Glutamatergic neuron (in vitro differentiated cells): ENCODE data around the gene MT4. TPM values are rescaled to one million over a fixed set of nuclear protein-coding genes. Genes with fewer than 3 reads are reported as not detected.

ENCODE experiments used
- DNase-seq: peaks from one replicate; pipeline ENCODE4 v3.0.0; 2022
- H3K27ac Mint-ChIP-seq: one replicate; pipeline ENCODE4 v1.8.0; 2020; ENCODE audit warnings: mild to moderate bottlenecking, mixed read lengths, inconsistent platforms; ENCODE audit not compliant: unreplicated experiment
- H3K27me3 Mint-ChIP-seq: one replicate; pipeline ENCODE4 v1.8.0; 2020; ENCODE audit warnings: mild to moderate bottlenecking, moderate library complexity, mixed read lengths, inconsistent platforms; ENCODE audit not compliant: unreplicated experiment
- H3K36me3 Mint-ChIP-seq: one replicate; pipeline ENCODE4 v1.8.0; 2020; ENCODE audit warnings: mild to moderate bottlenecking, mixed read lengths, inconsistent platforms; ENCODE audit not compliant: unreplicated experiment
- H3K4me1 Mint-ChIP-seq: one replicate; pipeline ENCODE4 v1.8.0; 2020; ENCODE audit warnings: mild to moderate bottlenecking, low read depth, mixed read lengths, inconsistent platforms; ENCODE audit not compliant: unreplicated experiment
- H3K4me3 Mint-ChIP-seq: one replicate; pipeline ENCODE4 v1.8.0; 2020; ENCODE audit warnings: mild to moderate bottlenecking, mixed read lengths, inconsistent platforms; ENCODE audit not compliant: unreplicated experiment
- H3K9me3 Mint-ChIP-seq: one replicate; pipeline ENCODE4 v1.8.0; 2020; ENCODE audit warnings: mild to moderate bottlenecking, moderate library complexity, mixed read lengths, inconsistent platforms; ENCODE audit not compliant: unreplicated experiment
- total RNA-seq: library from RNA; stranded (reverse); fragmentation: NEBNext Ultra II Directional; extraction: Animal tissue kit (Norgen Biotek cat#: 25700); gene quantifications from one replicate; pipeline ENCODE4 v1.2.1, GENCODE V29; 2021; ENCODE audit not compliant: unreplicated experiment
- TF ChIP-seq, protein P1 (sequence below): fragments of 200-600 bp; sonication (generic); IDR thresholded peaks from one replicate; pipeline ENCODE4 v1.5.0; 2021; ENCODE audit not compliant: partially characterized antibody, unreplicated experiment

The MT4 gene
- total RNA-seq, 1 donor from 2014 or later = not detected

DNA sequence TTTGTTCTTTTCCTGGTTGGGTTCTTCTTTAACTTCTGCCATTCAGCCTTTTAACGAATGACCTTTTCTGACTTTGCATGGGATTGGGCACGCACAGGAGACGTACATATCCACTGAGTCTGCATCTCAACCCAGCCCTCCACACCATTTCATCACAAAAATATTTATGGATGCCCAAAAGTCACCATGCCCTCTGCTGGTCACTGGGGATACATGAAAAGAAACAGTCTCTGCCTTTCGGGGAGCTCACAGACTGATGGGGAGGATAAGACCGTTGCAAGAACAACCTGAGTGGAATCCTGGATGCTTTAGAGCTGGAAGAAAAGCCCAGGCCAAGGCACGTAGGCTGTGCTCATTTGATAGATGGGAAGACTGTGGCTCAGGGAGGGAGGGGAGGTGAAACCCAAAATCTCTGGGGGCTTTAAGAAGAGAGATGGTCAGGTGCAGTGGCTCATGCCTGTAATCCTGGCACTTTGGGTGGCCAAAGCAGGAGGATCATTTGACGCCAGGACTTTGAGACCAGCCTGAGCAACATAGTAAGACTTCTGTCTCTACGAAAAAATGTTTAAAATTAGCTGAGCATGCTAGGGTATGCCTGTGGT, 35.6 kb downstream of the MT4 start:
- Mint-ChIP-seq H3K9me3 (no peaks in the 10 kb centered on the region), H3K27ac (no peak overlapping the region), H3K4me3 (no peak overlapping the region), H3K27me3 (peaks cover 2% of the 10 kb centered on the region), H3K36me3 (no peaks in the 10 kb centered on the region), H3K4me1 (no peaks in the 10 kb centered on the region)
- TF ChIP-seq, protein P1, sequence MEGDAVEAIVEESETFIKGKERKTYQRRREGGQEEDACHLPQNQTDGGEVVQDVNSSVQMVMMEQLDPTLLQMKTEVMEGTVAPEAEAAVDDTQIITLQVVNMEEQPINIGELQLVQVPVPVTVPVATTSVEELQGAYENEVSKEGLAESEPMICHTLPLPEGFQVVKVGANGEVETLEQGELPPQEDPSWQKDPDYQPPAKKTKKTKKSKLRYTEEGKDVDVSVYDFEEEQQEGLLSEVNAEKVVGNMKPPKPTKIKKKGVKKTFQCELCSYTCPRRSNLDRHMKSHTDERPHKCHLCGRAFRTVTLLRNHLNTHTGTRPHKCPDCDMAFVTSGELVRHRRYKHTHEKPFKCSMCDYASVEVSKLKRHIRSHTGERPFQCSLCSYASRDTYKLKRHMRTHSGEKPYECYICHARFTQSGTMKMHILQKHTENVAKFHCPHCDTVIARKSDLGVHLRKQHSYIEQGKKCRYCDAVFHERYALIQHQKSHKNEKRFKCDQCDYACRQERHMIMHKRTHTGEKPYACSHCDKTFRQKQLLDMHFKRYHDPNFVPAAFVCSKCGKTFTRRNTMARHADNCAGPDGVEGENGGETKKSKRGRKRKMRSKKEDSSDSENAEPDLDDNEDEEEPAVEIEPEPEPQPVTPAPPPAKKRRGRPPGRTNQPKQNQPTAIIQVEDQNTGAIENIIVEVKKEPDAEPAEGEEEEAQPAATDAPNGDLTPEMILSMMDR = peak; percentile 65
- DNase-seq = no peak

DNA sequence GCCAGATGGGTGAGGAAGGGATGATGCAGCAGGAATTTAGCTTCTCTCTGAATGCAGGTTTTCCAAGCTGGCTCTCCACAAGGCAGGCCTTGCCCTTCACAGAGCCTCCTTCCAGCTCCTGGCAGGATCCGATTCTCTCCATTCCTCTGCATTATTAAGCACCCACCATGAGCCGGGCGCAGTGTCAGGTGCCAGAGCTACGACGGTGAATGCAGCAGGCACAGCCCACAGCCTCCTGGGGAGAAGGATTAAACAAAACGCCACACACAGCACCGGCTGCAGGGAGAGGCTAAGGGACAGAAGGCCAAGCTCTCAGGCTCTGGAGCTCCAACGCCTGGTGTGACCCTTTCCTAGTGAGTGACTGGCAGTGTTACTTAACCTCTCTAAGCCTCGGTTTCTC, 36.5 kb downstream of the MT4 start:
- H3K27ac Mint-ChIP-seq = no peak overlapping the region
- H3K4me1 Mint-ChIP-seq = no peaks in the 10 kb centered on the region
- TF ChIP-seq, protein P1 = no peak
- no peaks in the 10 kb centered on the region for H3K36me3 Mint-ChIP-seq
- DNase-seq = no peak
- no peak overlapping the region for H3K4me3 Mint-ChIP-seq
- peaks cover 7% of the 10 kb centered on the region for H3K27me3 Mint-ChIP-seq
- H3K9me3 Mint-ChIP-seq = no peaks in the 10 kb centered on the region

GRCh38 chr16:56603589-56603988, 38.7 kb downstream of the MT4 start:
- no peak overlapping the region for H3K4me3 Mint-ChIP-seq
- H3K36me3 Mint-ChIP-seq = no peaks in the 10 kb centered on the region
- H3K9me3 Mint-ChIP-seq = no peaks in the 10 kb centered on the region
- peaks cover 2% of the 10 kb centered on the region for H3K4me1 Mint-ChIP-seq
- no peak for DNase-seq
- peaks cover 13% of the 10 kb centered on the region for H3K27me3 Mint-ChIP-seq
- TF ChIP-seq, protein P1 = no peak
- no peak overlapping the region for H3K27ac Mint-ChIP-seq

DNA sequence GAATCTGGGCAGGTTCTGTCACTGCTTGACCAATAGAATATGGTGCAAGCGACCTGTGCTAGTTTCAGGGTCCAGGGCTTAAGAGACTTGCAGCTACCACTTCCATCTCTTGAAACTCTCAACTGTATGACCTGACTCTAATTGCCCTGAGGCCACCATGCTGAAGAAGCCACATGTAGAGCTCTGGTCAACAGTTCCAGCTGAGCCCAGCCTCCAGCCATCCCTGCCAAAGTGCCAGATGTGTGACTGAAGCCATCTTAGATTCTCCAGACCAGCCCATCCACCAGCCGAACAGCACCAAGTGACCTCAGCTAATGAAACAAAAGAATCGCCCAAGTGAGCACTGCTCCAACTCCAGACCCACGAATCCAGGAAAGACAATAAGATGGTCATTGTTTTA, 40.1 kb downstream of the MT4 start:
- no peak for DNase-seq
- TF ChIP-seq, protein P1 = no peak
- no peaks in the 10 kb centered on the region for H3K36me3 Mint-ChIP-seq
- H3K4me3 Mint-ChIP-seq = no peak overlapping the region
- no peaks in the 10 kb centered on the region for H3K9me3 Mint-ChIP-seq
- no peak overlapping the region for H3K27ac Mint-ChIP-seq
- H3K4me1 Mint-ChIP-seq = peaks cover 12% of the 10 kb centered on the region
- peaks cover 19% of the 10 kb centered on the region for H3K27me3 Mint-ChIP-seq

GRCh38 chr16:56605475-56605874, 40.6 kb downstream of the MT4 start:
- Mint-ChIP-seq H3K36me3 (no peaks in the 10 kb centered on the region), H3K9me3 (no peaks in the 10 kb centered on the region), H3K27me3 (peaks cover 22% of the 10 kb centered on the region), H3K4me1 (peaks cover 12% of the 10 kb centered on the region), H3K27ac (no peak overlapping the region), H3K4me3 (no peak overlapping the region)
- no peak for DNase-seq
- TF ChIP-seq, protein P1 = no peak
